ENCODE data around the gene RAD51D.

Gene RAD51D

GRCh38 chr17:35051579-35052240 lies 68.0 kb downstream of the RAD51D start:
- Histone ChIP-seq H3K9me3 (ENCODE audit: severe bottlenecking) (no peaks in the 10 kb centered on the region), H3K36me3 (no peaks in the 10 kb centered on the region), H3K27ac (no peak overlapping the region), H3K27me3 (ENCODE audit: insufficient read depth, low read depth, severe bottlenecking) (no peaks in the 10 kb centered on the region), H3K4me3 (ENCODE audit: low read depth, low read length) (no peak overlapping the region)
- no peak for DNase-seq
- TF ChIP-seq, protein P1, sequence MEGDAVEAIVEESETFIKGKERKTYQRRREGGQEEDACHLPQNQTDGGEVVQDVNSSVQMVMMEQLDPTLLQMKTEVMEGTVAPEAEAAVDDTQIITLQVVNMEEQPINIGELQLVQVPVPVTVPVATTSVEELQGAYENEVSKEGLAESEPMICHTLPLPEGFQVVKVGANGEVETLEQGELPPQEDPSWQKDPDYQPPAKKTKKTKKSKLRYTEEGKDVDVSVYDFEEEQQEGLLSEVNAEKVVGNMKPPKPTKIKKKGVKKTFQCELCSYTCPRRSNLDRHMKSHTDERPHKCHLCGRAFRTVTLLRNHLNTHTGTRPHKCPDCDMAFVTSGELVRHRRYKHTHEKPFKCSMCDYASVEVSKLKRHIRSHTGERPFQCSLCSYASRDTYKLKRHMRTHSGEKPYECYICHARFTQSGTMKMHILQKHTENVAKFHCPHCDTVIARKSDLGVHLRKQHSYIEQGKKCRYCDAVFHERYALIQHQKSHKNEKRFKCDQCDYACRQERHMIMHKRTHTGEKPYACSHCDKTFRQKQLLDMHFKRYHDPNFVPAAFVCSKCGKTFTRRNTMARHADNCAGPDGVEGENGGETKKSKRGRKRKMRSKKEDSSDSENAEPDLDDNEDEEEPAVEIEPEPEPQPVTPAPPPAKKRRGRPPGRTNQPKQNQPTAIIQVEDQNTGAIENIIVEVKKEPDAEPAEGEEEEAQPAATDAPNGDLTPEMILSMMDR (IDR thresholded peaks at IDR 0.05; ENCODE audit: low read depth, low read length): no peak

- TF ChIP-seq, protein P1 (IDR thresholded peaks at IDR 0.05; ENCODE audit: low read depth, low read length): no peak
These were observed 68.5 kb downstream of the RAD51D start for GRCh38 chr17:35051183-35051578.

DNA sequence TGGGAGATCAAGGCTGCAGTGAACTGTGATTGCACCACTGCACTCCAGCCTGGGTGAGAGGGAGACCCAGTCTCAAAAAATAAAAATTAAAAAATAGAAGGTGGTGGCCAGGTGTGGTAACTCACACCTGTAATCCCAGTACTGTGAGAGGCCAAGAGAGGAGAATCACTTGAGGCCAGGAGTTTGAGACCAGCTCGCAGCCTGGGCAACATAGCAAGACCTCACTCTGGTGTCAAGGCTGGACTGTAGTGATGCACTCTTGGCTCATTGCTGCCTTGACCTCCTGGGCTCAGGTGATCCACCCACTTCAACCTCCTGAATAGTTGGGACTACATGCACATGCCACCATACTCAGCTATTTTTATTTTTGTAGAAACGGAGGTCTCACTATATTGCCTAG lies 69.5 kb downstream of the RAD51D start:
- no peaks in the 10 kb centered on the region for H3K36me3 ChIP-seq
- no peak for DNase-seq
- TF ChIP-seq, protein P1 (IDR thresholded peaks at IDR 0.05; ENCODE audit: low read depth, low read length): no peak
- no peaks in the 10 kb centered on the region for H3K9me3 ChIP-seq (ENCODE audit: severe bottlenecking)
- no peak overlapping the region for H3K4me3 ChIP-seq (ENCODE audit: low read depth, low read length)
- H3K27ac ChIP-seq: no peak overlapping the region
- no peaks in the 10 kb centered on the region for H3K27me3 ChIP-seq (ENCODE audit: insufficient read depth, low read depth, severe bottlenecking)

More at GRCh38 chr17:35051183-35051578, 68.5 kb downstream of the RAD51D start:
- H3K27me3 ChIP-seq (ENCODE audit: insufficient read depth, low read depth, severe bottlenecking): no peaks in the 10 kb centered on the region
- no peaks in the 10 kb centered on the region for H3K9me3 ChIP-seq (ENCODE audit: severe bottlenecking)
- H3K27ac ChIP-seq: no peak overlapping the region
- DNase-seq: no peak
- H3K4me3 ChIP-seq (ENCODE audit: low read depth, low read length): no peak overlapping the region
- no peaks in the 10 kb centered on the region for H3K36me3 ChIP-seq

DNA sequence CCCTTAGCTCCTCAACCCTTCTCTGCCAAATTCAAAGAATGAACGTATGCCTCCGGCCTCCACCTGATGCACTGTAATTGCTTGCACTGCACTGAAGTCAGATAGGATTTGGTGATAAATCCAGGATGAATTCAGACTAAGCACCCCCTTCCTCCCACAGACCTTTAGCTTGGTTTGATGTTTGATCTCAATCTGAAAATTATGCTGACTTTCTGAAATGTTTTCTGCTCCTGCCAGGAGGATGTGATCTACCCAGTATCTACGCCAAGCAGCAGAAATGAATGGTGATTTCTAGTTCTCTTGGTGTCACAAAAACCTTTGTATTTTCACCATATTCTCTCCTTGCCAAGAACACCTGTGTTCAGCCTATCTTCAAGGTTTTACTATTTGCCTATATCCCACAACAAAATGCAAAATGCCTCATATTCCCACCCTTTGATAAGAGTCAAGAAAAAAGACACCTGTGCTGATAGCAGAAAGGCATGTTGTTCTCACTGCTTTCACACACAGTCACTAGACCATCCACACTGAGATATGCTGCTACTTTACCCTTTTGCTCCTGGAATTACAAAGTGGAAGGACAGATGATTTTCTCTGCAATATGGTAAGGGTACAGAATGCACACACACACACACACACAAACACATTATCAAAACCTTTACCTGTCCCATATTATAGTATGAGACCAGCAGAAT lies 70.8 kb downstream of the RAD51D start:
- no peak overlapping the region for H3K4me3 ChIP-seq (ENCODE audit: low read depth, low read length)
- H3K27ac ChIP-seq: peak overlapping the region; percentile 52
- DNase-seq: peak; percentile 23
- no peaks in the 10 kb centered on the region for H3K9me3 ChIP-seq (ENCODE audit: severe bottlenecking)
- TF ChIP-seq, protein P1 (IDR thresholded peaks at IDR 0.05; ENCODE audit: low read depth, low read length): no peak
- H3K36me3 ChIP-seq: no peaks in the 10 kb centered on the region
- no peaks in the 10 kb centered on the region for H3K27me3 ChIP-seq (ENCODE audit: insufficient read depth, low read depth, severe bottlenecking)

DNA sequence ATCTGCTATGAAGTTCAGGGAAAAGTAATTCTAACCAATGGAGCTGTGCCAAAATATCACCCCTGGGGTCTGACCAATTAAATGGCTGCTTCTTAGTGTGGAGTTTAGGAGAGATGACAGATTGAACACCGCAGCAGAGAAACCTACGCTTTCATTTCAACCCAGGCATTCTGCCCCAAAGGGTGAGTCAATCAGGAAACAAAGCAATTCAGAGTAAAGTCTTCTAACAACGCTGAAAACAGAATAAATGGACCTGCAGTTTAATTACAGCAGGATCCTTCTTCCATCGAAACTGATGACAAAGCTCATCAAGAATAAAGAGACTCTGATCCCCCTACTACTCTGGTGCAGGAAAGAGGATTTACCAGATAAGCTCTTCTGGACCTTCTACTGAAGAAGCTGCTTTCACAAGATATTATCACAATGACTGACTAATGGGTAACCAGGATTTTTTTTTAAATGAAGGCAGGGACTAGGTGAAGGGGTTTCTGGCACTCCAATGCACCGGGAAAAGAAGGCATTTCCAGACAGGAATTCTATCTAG lies 72.8 kb downstream of the RAD51D start:
- TF ChIP-seq, protein P1 (IDR thresholded peaks at IDR 0.05; ENCODE audit: low read depth, low read length): no peak
- DNase-seq: peak; percentile 25
- H3K36me3 ChIP-seq: no peaks in the 10 kb centered on the region
- no peaks in the 10 kb centered on the region for H3K9me3 ChIP-seq (ENCODE audit: severe bottlenecking)
- H3K4me3 ChIP-seq (ENCODE audit: low read depth, low read length): peak overlapping the region; percentile 41
- no peaks in the 10 kb centered on the region for H3K27me3 ChIP-seq (ENCODE audit: insufficient read depth, low read depth, severe bottlenecking)
- peak overlapping the region; percentile 35 for H3K27ac ChIP-seq

Data from WERI-Rb-1 (cell line).